ENCODE measurements around the gene OCIAD2. TPM values are rescaled to one million over a fixed set of nuclear protein-coding genes. Genes with fewer than 3 reads are reported as not detected.

Gene OCIAD2
- total RNA-seq, 1 experiment from 2014 or later, result 166 TPM

- TF ChIP-seq EZH2 (IDR thresholded peaks at IDR 0.05; ENCODE audit: borderline replicate concordance, low read depth, low read length, poor library complexity, severe bottlenecking) (no peak), CTCF (conservative IDR thresholded peaks at IDR 0.05; ENCODE audit: low read depth, low read length) (no peak)
- Histone ChIP-seq H3K4me3 (ENCODE audit: low read depth, low read length, poor library complexity, severe bottlenecking) (no peak overlapping the region), H3K27me3 (replicated peaks; ENCODE audit: insufficient read depth, low read depth, low read length, poor library complexity) (no peaks in the 10 kb centered on the region), H3K4me1 (ENCODE audit: insufficient read depth, low read length, poor library complexity, severe bottlenecking) (no peaks in the 10 kb centered on the region), H3K36me3 (ENCODE audit: insufficient read depth, low read length, poor library complexity, severe bottlenecking) (no peaks in the 10 kb centered on the region), H3K27ac (ENCODE audit: low read depth, low read length, poor library complexity, severe bottlenecking) (no peak overlapping the region), H3K9me3 (ENCODE audit: low read depth, low read length, poor library complexity, severe bottlenecking) (no peaks in the 10 kb centered on the region)
- POLR2A ChIA-PET (ENCODE audit: low non-redundant PET), result no interaction called here
- CTCF ChIA-PET, result no interaction called here
- DNase-seq (ENCODE audit: low spot score), result no peak
- no TSS peak for BruUV-seq (replicated peaks)
- intact Hi-C loops (cut with micrococcal nuclease; ENCODE audit: unreplicated experiment), result no loop called here
These were observed 42.5 kb upstream of the OCIAD2 start for GRCh38 chr4:48949086-48949485.

GRCh38 chr4:48947731-48948130, 41.2 kb upstream of the OCIAD2 start:
- H3K9me3 ChIP-seq (ENCODE audit: low read depth, low read length, poor library complexity, severe bottlenecking), result no peaks in the 10 kb centered on the region
- no TSS peak for BruUV-seq (replicated peaks)
- TF ChIP-seq EZH2 (IDR thresholded peaks at IDR 0.05; ENCODE audit: borderline replicate concordance, low read depth, low read length, poor library complexity, severe bottlenecking) (no peak), CTCF (conservative IDR thresholded peaks at IDR 0.05; ENCODE audit: low read depth, low read length) (peak; percentile 19; the same call in 1 of the 2 replicates)
- H3K27me3 ChIP-seq (replicated peaks; ENCODE audit: insufficient read depth, low read depth, low read length, poor library complexity), result no peaks in the 10 kb centered on the region
- no peak for DNase-seq (ENCODE audit: low spot score)
- CTCF ChIA-PET, result no interaction called here
- intact Hi-C loops (cut with micrococcal nuclease; ENCODE audit: unreplicated experiment), result no loop called here
- no peaks in the 10 kb centered on the region for H3K36me3 ChIP-seq (ENCODE audit: insufficient read depth, low read length, poor library complexity, severe bottlenecking)
- H3K27ac ChIP-seq (ENCODE audit: low read depth, low read length, poor library complexity, severe bottlenecking), result no peak overlapping the region
- H3K4me3 ChIP-seq (ENCODE audit: low read depth, low read length, poor library complexity, severe bottlenecking), result no peak overlapping the region
- POLR2A ChIA-PET (ENCODE audit: low non-redundant PET), result no interaction called here
- no peaks in the 10 kb centered on the region for H3K4me1 ChIP-seq (ENCODE audit: insufficient read depth, low read length, poor library complexity, severe bottlenecking)

GRCh38 chr4:48945981-48946380, 39.4 kb upstream of the OCIAD2 start:
- Histone ChIP-seq H3K27ac (ENCODE audit: low read depth, low read length, poor library complexity, severe bottlenecking) (no peak overlapping the region), H3K27me3 (replicated peaks; ENCODE audit: insufficient read depth, low read depth, low read length, poor library complexity) (no peaks in the 10 kb centered on the region), H3K36me3 (ENCODE audit: insufficient read depth, low read length, poor library complexity, severe bottlenecking) (no peaks in the 10 kb centered on the region), H3K9me3 (ENCODE audit: low read depth, low read length, poor library complexity, severe bottlenecking) (no peaks in the 10 kb centered on the region), H3K4me1 (ENCODE audit: insufficient read depth, low read length, poor library complexity, severe bottlenecking) (no peaks in the 10 kb centered on the region), H3K4me3 (ENCODE audit: low read depth, low read length, poor library complexity, severe bottlenecking) (no peak overlapping the region)
- intact Hi-C loops (cut with micrococcal nuclease; ENCODE audit: unreplicated experiment), result no loop called here
- CTCF ChIA-PET, result interaction anchor here (0.6 kb wide), 1 partner anchor 38 kb away, joined by 3 read pairs; no protein-coding TSS in a partner anchor
- DNase-seq (ENCODE audit: low spot score), result no peak
- TF ChIP-seq CTCF (conservative IDR thresholded peaks at IDR 0.05; ENCODE audit: low read depth, low read length) (no peak), EZH2 (IDR thresholded peaks at IDR 0.05; ENCODE audit: borderline replicate concordance, low read depth, low read length, poor library complexity, severe bottlenecking) (no peak)
- POLR2A ChIA-PET (ENCODE audit: low non-redundant PET), result no interaction called here
- no TSS peak for BruUV-seq (replicated peaks)
